GM23248 (cell line): Measurements from ENCODE around the gene CD72. TPM values are rescaled to one million over a fixed set of nuclear protein-coding genes. Genes with fewer than 3 reads are reported as not detected.
"Not testable (repeated sequence)": the region's sequence is repeated elsewhere in the genome, so short reads cannot be mapped to it uniquely, and the experiment has no call there.

Experiments
- DNase-seq: peaks from one replicate; pipeline ENCODE4 v3.0.0-alpha.2; 2015
- H2AFZ ChIP-seq: fragments of 200-600 bp; sonication (generic); 2 replicates; pipeline ENCODE4 v1.6.1; 2016; ENCODE audit warnings: antibody characterized with exemption
- H3F3A ChIP-seq: fragments of 200-600 bp; sonication (generic); 2 replicates; pipeline ENCODE4 v1.6.1; 2016; ENCODE audit warnings: mild to moderate bottlenecking, antibody characterized with exemption, mixed run types; ENCODE audit not compliant: insufficient read depth
- H3K27ac ChIP-seq: fragments of 200-600 bp; sonication (generic); 2 replicates; pipeline ENCODE4 v1.5.1; 2016; ENCODE audit warnings: mild to moderate bottlenecking
- H3K27me3 ChIP-seq: fragments of 200-600 bp; sonication (generic); replicated peaks from 2 replicates; pipeline ENCODE4 v1.6.1; 2016; ENCODE audit warnings: mild to moderate bottlenecking; ENCODE audit not compliant: insufficient read depth
- H3K36me3 ChIP-seq: fragments of 200-600 bp; sonication (generic); 2 replicates; pipeline ENCODE4 v1.6.1; 2016; ENCODE audit warnings: low read depth, mild to moderate bottlenecking
- H3K4me1 ChIP-seq: fragments of 200-600 bp; sonication (generic); 2 replicates; pipeline ENCODE4 v1.6.1; 2016; ENCODE audit warnings: mild to moderate bottlenecking; ENCODE audit not compliant: insufficient read depth
- H3K4me2 ChIP-seq: fragments of 200-600 bp; sonication (generic); one replicate; pipeline ENCODE4 v1.6.1; 2016; ENCODE audit warnings: mild to moderate bottlenecking; ENCODE audit not compliant: unreplicated experiment
- H3K4me3 ChIP-seq: fragments of 200-600 bp; sonication (generic); 2 replicates; pipeline ENCODE4 v1.5.1; 2016; ENCODE audit warnings: mild to moderate bottlenecking
- H3K79me2 ChIP-seq: fragments of 200-600 bp; sonication (generic); 2 replicates; pipeline ENCODE4 v1.6.1; 2016; ENCODE audit warnings: mild to moderate bottlenecking; ENCODE audit not compliant: insufficient read depth
- H3K9ac ChIP-seq: fragments of 200-600 bp; sonication (generic); 2 replicates; pipeline ENCODE4 v1.6.1; 2016; ENCODE audit warnings: mild to moderate bottlenecking
- H3K9me2 ChIP-seq: fragments of 200-600 bp; sonication (generic); 2 replicates; pipeline ENCODE4 v1.6.1; 2016; ENCODE audit warnings: mixed run types, mild to moderate bottlenecking, moderate library complexity; ENCODE audit not compliant: insufficient read depth
- H3K9me3 ChIP-seq: fragments of 200-600 bp; sonication (generic); one replicate; pipeline ENCODE4 v1.6.1; 2017; ENCODE audit warnings: low read depth
- H4K20me1 ChIP-seq: fragments of 200-600 bp; sonication (generic); 2 replicates; pipeline ENCODE4 v1.6.0; 2016; ENCODE audit not compliant: insufficient read depth
- EZH2 ChIP-seq: fragments of 200-600 bp; sonication (generic); IDR thresholded peaks from 2 replicates; pipeline ENCODE4 v1.6.1; 2018; ENCODE audit warnings: antibody characterized with exemption, mild to moderate bottlenecking; ENCODE audit not compliant: insufficient read depth, poor library complexity, severe bottlenecking
- EZH2phosphoT487 ChIP-seq: fragments of 200-600 bp; sonication (generic); IDR thresholded peaks from 2 replicates; pipeline ENCODE4 v1.6.1; 2018; ENCODE audit warnings: antibody characterized with exemption, moderate library complexity, mild to moderate bottlenecking, low read depth; ENCODE audit not compliant: insufficient read depth
- WGBS, 2 experiments: methylation state at CpG; one replicate each; pipeline ENCODE4 v1.1.6; 2015 to 2017; ENCODE audit warnings: low lambda C conversion rate in 2 of 2, low coverage in 1 of 2; ENCODE audit errors: missing lambda C conversion rate in 2 of 2; 5-methylcytosine and 5-hydroxymethylcytosine counted together
- in situ Hi-C: fragments of 300-500 bp; cut with MboI; formaldehyde crosslinking; loops from 2 replicates; pipeline ENCODE4 v1.15.0; 2020
- polyA plus RNA-seq: library from polyadenylated mRNA; unstranded; fragments of >200 nt; fragmentation: Nextera tagmentation; extraction: Ambion mirVana; gene quantifications from 2 replicates; pipeline ENCODE4 v1.2.1, GENCODE V29; 2016
- total RNA-seq: library from RNA; depleted of rRNA; stranded (reverse); fragments of >200 nt; shearing (Covaris generic); gene quantifications from 2 replicates; pipeline ENCODE4 v1.2.3, GENCODE V29; 2014

CD72 gene
- total and polyA plus RNA-seq, 2 experiments from 2014 or later: 1.6 to 3.9 TPM

- TF ChIP-seq EZH2 (no peak), EZH2phosphoT487 (no peak)
Measured at GRCh38 chr9:35594471-35594870, 23.7 kb downstream of the CD72 start.

GRCh38 chr9:35593581-35593980 is 24.6 kb downstream of the CD72 start:
- Histone ChIP-seq H3K79me2 (no peaks in the 10 kb centered on the region), H3K4me1 (no peaks in the 10 kb centered on the region), H3K27ac (no peak overlapping the region), H3K36me3 (no peaks in the 10 kb centered on the region), H3K9ac (no peak overlapping the region), H3K9me3 (peaks cover 7% of the 10 kb centered on the region), H3K9me2 (no peaks in the 10 kb centered on the region), H3K27me3 (no peaks in the 10 kb centered on the region), H3F3A (no peaks in the 10 kb centered on the region), H3K4me2 (no peak overlapping the region), H3K4me3 (no peak overlapping the region), H4K20me1 (no peaks in the 10 kb centered on the region), H2AFZ (no peak overlapping the region)
- DNase-seq: no peak
- TF ChIP-seq EZH2phosphoT487 (no peak), EZH2 (no peak)
- in situ Hi-C loops: no loop called here

More at GRCh38 chr9:35594471-35594870, 23.7 kb downstream of the CD72 start:
- no peak for DNase-seq
- Histone ChIP-seq H2AFZ (no peak overlapping the region), H3F3A (no peaks in the 10 kb centered on the region), H3K79me2 (no peaks in the 10 kb centered on the region), H3K36me3 (no peaks in the 10 kb centered on the region), H3K9me2 (no peaks in the 10 kb centered on the region), H3K4me1 (no peaks in the 10 kb centered on the region), H3K4me2 (no peak overlapping the region), H3K4me3 (no peak overlapping the region), H4K20me1 (no peaks in the 10 kb centered on the region), H3K9me3 (peaks cover 7% of the 10 kb centered on the region), H3K9ac (no peak overlapping the region), H3K27ac (no peak overlapping the region), H3K27me3 (no peaks in the 10 kb centered on the region)
- in situ Hi-C loops: no loop called here
- WGBS, 2 experiments: 67 to 69% methylated on average over 4 of the region's 4 CpGs

DNA sequence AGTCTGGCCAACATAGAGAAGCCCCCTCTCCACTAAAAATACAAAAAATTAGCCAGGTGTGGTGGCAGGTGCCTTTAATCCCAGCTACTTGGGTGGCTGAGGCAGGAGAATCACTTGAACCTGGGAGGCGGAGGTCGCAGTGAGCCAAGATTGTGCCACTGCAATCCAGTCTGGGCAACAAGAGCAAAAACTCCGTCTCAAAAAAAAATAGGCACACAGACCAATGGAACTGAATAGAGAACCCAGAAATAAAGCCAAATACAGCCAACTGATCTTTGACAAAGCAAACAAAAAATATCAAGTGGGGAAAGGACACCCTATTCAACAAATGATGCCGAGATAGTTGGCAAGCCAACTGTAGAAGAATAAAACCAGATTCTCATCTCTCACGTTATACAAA is 29.7 kb downstream of the CD72 start:
- in situ Hi-C loops, H3F3A ChIP-seq, H3K9ac ChIP-seq, H4K20me1 ChIP-seq, H3K36me3 ChIP-seq, H3K27ac ChIP-seq, H3K4me1 ChIP-seq, H3K4me2 ChIP-seq, H3K9me3 ChIP-seq, H3K4me3 ChIP-seq, H3K27me3 ChIP-seq, H2AFZ ChIP-seq, H3K9me2 ChIP-seq, H3K79me2 ChIP-seq, DNase-seq: not testable (repeated sequence)
- WGBS, 2 experiments: 82 to 92% methylated on average over 5 of the region's 5 CpGs

DNA sequence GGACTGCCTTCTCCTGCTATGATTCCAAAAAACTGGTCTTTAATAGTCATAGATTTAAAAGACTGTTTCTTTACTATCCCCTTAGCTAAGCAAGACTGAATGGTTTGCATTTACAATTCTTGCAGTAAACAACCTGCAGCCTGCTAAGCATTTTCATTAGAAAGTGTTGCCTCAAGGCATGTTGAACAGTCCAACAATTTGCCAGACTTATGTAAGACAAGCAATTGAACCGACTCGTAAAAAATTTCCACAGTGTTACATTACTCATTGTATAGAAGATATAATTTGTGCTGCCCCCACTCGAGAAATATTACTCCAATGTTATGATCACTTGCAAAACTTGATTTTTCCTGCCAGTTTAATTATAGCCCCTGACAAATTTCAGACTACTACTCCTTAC is 33.5 kb downstream of the CD72 start:
- in situ Hi-C loops, H3K27ac ChIP-seq, H3F3A ChIP-seq, H3K4me3 ChIP-seq, H2AFZ ChIP-seq, H3K79me2 ChIP-seq, H3K36me3 ChIP-seq, H3K9me3 ChIP-seq, DNase-seq, H3K9me2 ChIP-seq, H3K4me1 ChIP-seq, H3K9ac ChIP-seq, H3K4me2 ChIP-seq, H4K20me1 ChIP-seq, H3K27me3 ChIP-seq: not testable (repeated sequence)
- WGBS, 2 experiments: 76% methylated on average over 3 of the region's 3 CpGs

DNA sequence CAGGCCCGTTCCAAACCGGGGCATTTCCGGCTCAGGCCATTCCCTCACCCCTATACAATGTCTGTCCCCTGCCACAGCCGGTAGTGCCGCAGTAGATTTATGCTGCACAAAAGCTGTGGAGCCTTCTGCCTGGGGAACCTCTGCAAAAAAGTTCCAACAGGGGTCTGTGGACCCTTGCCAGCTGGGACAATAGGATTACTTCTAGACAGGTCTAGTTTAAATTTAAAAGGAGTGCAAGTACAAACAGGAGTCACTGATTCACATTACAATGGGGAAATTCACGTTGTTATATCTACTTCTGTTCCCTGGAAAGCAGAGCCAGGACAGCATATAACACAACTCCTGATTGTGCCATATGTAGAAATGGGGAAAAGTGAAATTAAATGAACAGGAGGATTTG is 34.7 kb downstream of the CD72 start:
- DNase-seq, H3K9me3 ChIP-seq, H3K27me3 ChIP-seq, H4K20me1 ChIP-seq, H3K27ac ChIP-seq, in situ Hi-C loops, H3K4me2 ChIP-seq, H2AFZ ChIP-seq, H3K36me3 ChIP-seq, H3K9ac ChIP-seq, H3K4me3 ChIP-seq, H3K79me2 ChIP-seq, H3F3A ChIP-seq, H3K4me1 ChIP-seq, H3K9me2 ChIP-seq: not testable (repeated sequence)
- WGBS, 2 experiments: 52 to 59% methylated on average over 6 of the region's 6 CpGs

DNA sequence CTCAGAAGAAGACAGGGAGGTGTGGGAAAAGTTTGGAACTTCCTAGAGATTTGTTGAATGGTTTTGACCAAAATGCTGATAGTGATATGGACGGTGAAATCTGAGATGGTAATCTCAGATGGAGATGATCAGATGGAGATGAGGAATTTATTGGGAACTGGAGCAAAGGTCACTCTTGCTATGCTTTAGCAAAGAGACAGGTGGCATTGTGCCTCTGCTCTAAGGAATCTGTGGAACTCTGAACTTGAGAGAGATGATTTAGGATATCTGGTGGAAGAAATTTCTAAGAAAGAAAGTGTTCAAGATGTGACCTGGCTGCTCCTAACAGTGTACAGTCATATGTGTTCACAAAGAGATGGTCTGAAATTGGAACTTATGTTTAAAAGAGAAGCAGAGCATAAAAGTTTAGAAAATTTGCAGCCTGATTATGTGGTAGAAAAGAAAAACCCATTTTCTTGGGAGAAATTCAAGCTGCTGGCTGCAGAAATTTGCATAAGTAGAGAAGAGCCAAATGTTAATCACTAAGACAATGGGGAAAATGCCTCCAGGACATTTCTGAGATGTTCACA is 38.5 kb downstream of the CD72 start:
- 34 to 56% methylated on average over 1 of the region's 1 CpG for WGBS, 2 experiments

More for the DNA sequence above, 38.5 kb downstream of the CD72 start:
- in situ Hi-C loops, H3F3A ChIP-seq, H3K9me2 ChIP-seq, H3K4me2 ChIP-seq, H3K36me3 ChIP-seq, H3K27ac ChIP-seq, H4K20me1 ChIP-seq, H3K9me3 ChIP-seq, H3K4me1 ChIP-seq, H3K4me3 ChIP-seq, H3K9ac ChIP-seq, H3K27me3 ChIP-seq, DNase-seq, H2AFZ ChIP-seq, H3K79me2 ChIP-seq: not testable (repeated sequence)
